Panc1 (cell line): ENCODE data around the gene MRPS35. TPM values are rescaled to one million over a fixed set of nuclear protein-coding genes. Genes with fewer than 3 reads are reported as not detected.

Experiments used
- ATAC-seq: fragments of 200-7000 bp; cut with Tn5 transposase; 2 replicates; pipeline ENCODE4 v1.9.1; 2020; ENCODE audit warnings: mild to moderate bottlenecking, moderate library complexity
- BruUV-seq: library from RNA; stranded (reverse); fragments of 400-500 nt; replicated peaks from 2 replicates; lab custom pipeline; 2021; lab: Mats Ljungman, UMichigan
- CTCF ChIA-PET: fragments of 300-600 bp; sonication (Branson Sonifier 250); formaldehyde crosslinking; loops from one replicate; lab custom pipeline; 2022; ENCODE audit warnings: antibody characterized with exemption; lab: Charles Lee
- POLR2A ChIA-PET: fragments of 300-600 bp; sonication (Branson Sonifier 250); formaldehyde crosslinking; loops from one replicate; lab custom pipeline; 2022; ENCODE audit warnings: antibody characterized with exemption; lab: Charles Lee
- DNase-seq: peaks from one replicate; pipeline ENCODE4 v3.0.0-alpha.2; 2010; ENCODE audit warnings: low read depth, low spot score
- H3K27ac ChIP-seq: 2 replicates; pipeline ENCODE4 v1.5.1; 2011; ENCODE audit warnings: mild to moderate bottlenecking, low read length, inconsistent platforms
- H3K27me3 ChIP-seq: fragments of 200-500 bp; sonication (Bioruptor generic); 2 replicates; pipeline ENCODE4 v1.6.0; 2014; ENCODE audit warnings: low read length, inconsistent platforms; ENCODE audit not compliant: control insufficient read depth, insufficient read depth
- H3K36me3 ChIP-seq: fragments of 200-500 bp; sonication (Bioruptor generic); 2 replicates; pipeline ENCODE4 v1.5.1; 2014; ENCODE audit warnings: inconsistent platforms, mild to moderate bottlenecking, low read length, moderate library complexity; ENCODE audit not compliant: control insufficient read depth, insufficient read depth
- H3K4me1 ChIP-seq: 2 replicates; pipeline ENCODE4 v1.5.1; 2011; ENCODE audit warnings: inconsistent platforms, mild to moderate bottlenecking, low read length, moderate library complexity; ENCODE audit not compliant: control insufficient read depth, insufficient read depth
- H3K4me3 ChIP-seq, 2 experiments: 2 replicates each; pipeline ENCODE4 v1.5.1; 2011 to 2012; ENCODE audit warnings: low read depth in 2 of 2, low read length in 2 of 2, mild to moderate bottlenecking in 2 of 2, inconsistent platforms in 1 of 2, moderate library complexity in 1 of 2
- H3K9me3 ChIP-seq: fragments of 200-500 bp; sonication (Bioruptor generic); 2 replicates; pipeline ENCODE4 v1.5.1; 2014; ENCODE audit warnings: low read depth, mild to moderate bottlenecking, inconsistent platforms, low read length, moderate library complexity; ENCODE audit not compliant: control insufficient read depth, insufficient read depth
- CTCF ChIP-seq: fragments of 450-650 bp; IDR thresholded peaks from 2 replicates; pipeline ENCODE4 v1.5.1; 2017; ENCODE audit warnings: mild to moderate bottlenecking
- POLR2AphosphoS5 ChIP-seq: IDR thresholded peaks from 2 replicates; pipeline ENCODE4 v1.6.1; 2012; ENCODE audit warnings: mild to moderate bottlenecking, low read depth, low read length, moderate library complexity
- REST ChIP-seq, 2 experiments: IDR thresholded peaks; 2 replicates each; pipeline ENCODE4 v1.6.1; 2011 to 2012; ENCODE audit warnings: low read depth in 2 of 2, control low read depth in 1 of 2, low read length in 1 of 2, mild to moderate bottlenecking in 1 of 2, moderate library complexity in 1 of 2; ENCODE audit not compliant: insufficient read depth in 1 of 2
- SIN3A ChIP-seq: IDR thresholded peaks from 2 replicates; pipeline ENCODE4 v1.6.1; 2012; ENCODE audit warnings: low read depth, mild to moderate bottlenecking, low read length, moderate library complexity, borderline replicate concordance; ENCODE audit not compliant: insufficient read depth
- TCF7L2 ChIP-seq: IDR thresholded peaks from 2 replicates; pipeline ENCODE4 v1.6.1; 2011; ENCODE audit warnings: mild to moderate bottlenecking, low read depth, low read length, inconsistent platforms
- in situ Hi-C: cut with HindIII; loops from 2 replicates; pipeline ENCODE4 v1.10.0; 2016; ENCODE audit warnings: low sequenced_read_pairs, low pct_unique_long_range_greater_than_20kb
- intact Hi-C: fragments of 100-400 bp; cut with micrococcal nuclease; formaldehyde crosslinking; loops from one replicate; pipeline ENCODE4 v1.10.0; 2022; ENCODE audit not compliant: unreplicated experiment
- total RNA-seq: library from RNA; stranded (reverse); gene quantifications from one replicate; pipeline ENCODE4 v1.2.1, GENCODE V29; 2021; ENCODE audit not compliant: unreplicated experiment

The MRPS35 gene
- total RNA-seq, 1 experiment from 2014 or later = 63.9 TPM

GRCh38 chr12:27766587-27766986 lies 56.0 kb downstream of the MRPS35 start:
- no peak overlapping the region for H3K4me3 ChIP-seq
- intact Hi-C loops = no loop called here
- H3K9me3 ChIP-seq = no peaks in the 10 kb centered on the region
- DNase-seq (no peak), ATAC-seq (no peak)
- no peak overlapping the region for H3K27ac ChIP-seq
- in situ Hi-C loops = no loop called here
- H3K36me3 ChIP-seq = no peaks in the 10 kb centered on the region
- CTCF ChIA-PET = no interaction called here
- no TSS peak for BruUV-seq
- POLR2A ChIA-PET = no interaction called here
- no peaks in the 10 kb centered on the region for H3K4me1 ChIP-seq
- no peak for TF ChIP-seq SIN3A
- no peak for TF ChIP-seq TCF7L2
- TF ChIP-seq REST (IDR thresholded peaks at IDR 0.05; ENCODE audit: insufficient read depth in 1 of 2, low read depth in 2 of 2, low read length in 1 of 2) = no peak
- no peak for TF ChIP-seq POLR2AphosphoS5
- no peak for TF ChIP-seq CTCF
- no peaks in the 10 kb centered on the region for H3K27me3 ChIP-seq

GRCh38 chr12:27769142-27769673 lies 58.6 kb downstream of the MRPS35 start:
- intact Hi-C loops (no loop called here), in situ Hi-C loops (no loop called here)
- Histone ChIP-seq H3K36me3 (no peaks in the 10 kb centered on the region), H3K27ac (no peak overlapping the region), H3K27me3 (no peaks in the 10 kb centered on the region), H3K4me3 (no peak overlapping the region), H3K9me3 (no peaks in the 10 kb centered on the region), H3K4me1 (no peaks in the 10 kb centered on the region; the same call in 1 of the 2 replicates)
- no peak for DNase-seq
- ChIA-PET CTCF (interaction anchor here (0.6 kb wide), 1 partner anchor 9 kb away, joined by 6 read pairs; no protein-coding TSS in a partner anchor), POLR2A (no interaction called here)
- TF ChIP-seq POLR2AphosphoS5 (no peak), REST (IDR thresholded peaks at IDR 0.05; ENCODE audit: insufficient read depth in 1 of 2, low read depth in 2 of 2, low read length in 1 of 2) (no peak), TCF7L2 (no peak), CTCF (no peak), SIN3A (no peak)
- BruUV-seq = no TSS peak
- ATAC-seq = no peak
